ENCODE results near the gene ARHGEF12.

DNA sequence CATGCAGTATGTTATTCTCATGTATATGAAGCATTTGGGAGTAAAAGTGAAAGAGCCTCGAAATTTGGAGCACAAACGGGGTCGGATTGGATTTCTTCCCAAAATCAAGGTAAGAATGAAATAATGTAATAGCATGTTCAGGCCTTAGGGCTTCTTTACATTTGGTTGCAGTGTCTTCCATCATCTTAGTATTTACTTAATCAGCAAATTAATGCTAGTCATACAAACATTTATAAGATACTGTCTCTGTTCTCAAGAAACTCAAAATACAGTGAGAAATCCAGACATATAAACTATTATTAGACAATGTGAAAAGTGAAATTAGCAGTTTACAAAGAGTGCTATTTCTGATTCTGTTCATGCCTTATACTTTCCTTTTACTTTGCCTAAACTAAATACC lies 112.0 kb downstream of the ARHGEF12 start:
- TF ChIP-seq, protein P1, sequence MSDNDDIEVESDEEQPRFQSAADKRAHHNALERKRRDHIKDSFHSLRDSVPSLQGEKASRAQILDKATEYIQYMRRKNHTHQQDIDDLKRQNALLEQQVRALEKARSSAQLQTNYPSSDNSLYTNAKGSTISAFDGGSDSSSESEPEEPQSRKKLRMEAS (IDR thresholded peaks at IDR 0.05), result no peak
- TF ChIP-seq CHD2 (IDR thresholded peaks at IDR 0.05; ENCODE audit: low read length, partially characterized antibody) (no peak), MYC (IDR thresholded peaks at IDR 0.05; ENCODE audit: borderline replicate concordance, low read length) (no peak), NR3C1 (IDR thresholded peaks at IDR 0.05) (no peak), GATA3 (IDR thresholded peaks at IDR 0.05; ENCODE audit: borderline replicate concordance) (no peak), RCOR1 (IDR thresholded peaks at IDR 0.05; ENCODE audit: low read depth, low read length) (no peak)
- TF ChIP-seq, protein P2, sequence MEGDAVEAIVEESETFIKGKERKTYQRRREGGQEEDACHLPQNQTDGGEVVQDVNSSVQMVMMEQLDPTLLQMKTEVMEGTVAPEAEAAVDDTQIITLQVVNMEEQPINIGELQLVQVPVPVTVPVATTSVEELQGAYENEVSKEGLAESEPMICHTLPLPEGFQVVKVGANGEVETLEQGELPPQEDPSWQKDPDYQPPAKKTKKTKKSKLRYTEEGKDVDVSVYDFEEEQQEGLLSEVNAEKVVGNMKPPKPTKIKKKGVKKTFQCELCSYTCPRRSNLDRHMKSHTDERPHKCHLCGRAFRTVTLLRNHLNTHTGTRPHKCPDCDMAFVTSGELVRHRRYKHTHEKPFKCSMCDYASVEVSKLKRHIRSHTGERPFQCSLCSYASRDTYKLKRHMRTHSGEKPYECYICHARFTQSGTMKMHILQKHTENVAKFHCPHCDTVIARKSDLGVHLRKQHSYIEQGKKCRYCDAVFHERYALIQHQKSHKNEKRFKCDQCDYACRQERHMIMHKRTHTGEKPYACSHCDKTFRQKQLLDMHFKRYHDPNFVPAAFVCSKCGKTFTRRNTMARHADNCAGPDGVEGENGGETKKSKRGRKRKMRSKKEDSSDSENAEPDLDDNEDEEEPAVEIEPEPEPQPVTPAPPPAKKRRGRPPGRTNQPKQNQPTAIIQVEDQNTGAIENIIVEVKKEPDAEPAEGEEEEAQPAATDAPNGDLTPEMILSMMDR (IDR thresholded peaks at IDR 0.05), result no peak
